HepG2 (cell line): ENCODE results near the gene DGCR2. TPM values are rescaled to one million over a fixed set of nuclear protein-coding genes. Genes with fewer than 3 reads are reported as not detected.

ENCODE experiments used
- AGO1 ChIP-seq: fragments of 200-400 bp; formaldehyde crosslinking; IDR thresholded peaks from 2 replicates; pipeline ENCODE4 v1.6.1; 2017; ENCODE audit warnings: mild to moderate bottlenecking, low read depth, low read length, moderate library complexity; ENCODE audit not compliant: poor library complexity, severe bottlenecking
- HOXA9 ChIP-seq: sonication (generic); formaldehyde crosslinking; IDR thresholded peaks from 2 replicates; pipeline ENCODE4 v1.8.1; 2022; ENCODE audit warnings: missing genetic modification reagents, mild to moderate bottlenecking, moderate library complexity, borderline replicate concordance
- HOXD1 ChIP-seq: sonication (generic); formaldehyde crosslinking; IDR thresholded peaks from 2 replicates; pipeline ENCODE4 v1.5.0; 2020; ENCODE audit warnings: missing genetic modification reagents
- IRF1 ChIP-seq: sonication (generic); formaldehyde crosslinking; IDR thresholded peaks from 2 replicates; pipeline ENCODE4 v1.4.0; 2020; ENCODE audit warnings: low read depth, mild to moderate bottlenecking, missing genetic modification reagents
- IRF2 ChIP-seq: IDR thresholded peaks from 2 replicates; pipeline ENCODE4 v1.6.1; 2018; ENCODE audit warnings: missing genetic modification reagents, missing compliant biosample characterization
- MIER2 ChIP-seq: IDR thresholded peaks from 2 replicates; pipeline ENCODE4 v1.6.1; 2016; ENCODE audit warnings: missing biosample characterization, missing genetic modification reagents
- MIER3 ChIP-seq: IDR thresholded peaks from 2 replicates; pipeline ENCODE4 v1.6.1; 2016; ENCODE audit warnings: missing compliant biosample characterization, borderline replicate concordance
- MYNN ChIP-seq: sonication (generic); formaldehyde crosslinking; IDR thresholded peaks from 2 replicates; pipeline ENCODE4 v1.4.0; 2020; ENCODE audit warnings: mild to moderate bottlenecking, low read depth, missing genetic modification reagents
- NR2F1 ChIP-seq, 2 experiments: fragments of 450-650 bp in 1 of 2; formaldehyde crosslinking in 1 of 2; IDR thresholded peaks; 2 replicates each; pipeline versions ENCODE4 v1.5.0 to v1.6.1; 2016 to 2020; ENCODE audit warnings: mild to moderate bottlenecking in 1 of 2, missing compliant biosample characterization in 1 of 2, missing genetic modification reagents in 1 of 2, moderate library complexity in 1 of 2
- POLR2AphosphoS2 ChIP-seq: IDR thresholded peaks from 2 replicates; pipeline ENCODE4 v1.6.1; 2011; ENCODE audit warnings: low read depth, low read length, improper control_type of control experiment
- RFX1 ChIP-seq: fragments of 450-650 bp; IDR thresholded peaks from 2 replicates; pipeline ENCODE4 v1.6.1; 2017
- SKIL ChIP-seq: sonication (generic); formaldehyde crosslinking; IDR thresholded peaks from 2 replicates; pipeline ENCODE4 v1.8.0; 2022; ENCODE audit warnings: missing genetic modification reagents, mild to moderate bottlenecking, moderate library complexity, borderline replicate concordance
- SOX6 ChIP-seq, 2 experiments: fragments of 450-650 bp in 1 of 2; sonication (generic) in 1 of 2; formaldehyde crosslinking in 1 of 2; IDR thresholded peaks; 2 replicates each; pipeline versions ENCODE4 v1.4.0 to v1.6.1; 2017 to 2020; ENCODE audit warnings: antibody characterized with exemption in 1 of 2, mild to moderate bottlenecking in 1 of 2, missing genetic modification reagents in 1 of 2
- TSC22D2 ChIP-seq: sonication (generic); formaldehyde crosslinking; IDR thresholded peaks from 2 replicates; pipeline ENCODE4 v1.5.1; 2020; ENCODE audit warnings: missing genetic modification reagents, mild to moderate bottlenecking, borderline replicate concordance
- U2AF2 ChIP-seq: fragments of 200-400 bp; formaldehyde crosslinking; IDR thresholded peaks from 2 replicates; pipeline ENCODE4 v1.6.1; 2017; ENCODE audit warnings: low read depth, mild to moderate bottlenecking, low read length
- ZMAT3 ChIP-seq: sonication (generic); formaldehyde crosslinking; conservative IDR thresholded peaks from 2 replicates; pipeline ENCODE4 v1.7.0; 2021; ENCODE audit warnings: missing genetic modification reagents
- ZMAT5 ChIP-seq: sonication (generic); formaldehyde crosslinking; IDR thresholded peaks from 2 replicates; pipeline ENCODE4 v1.5.0; 2020; ENCODE audit warnings: mild to moderate bottlenecking, low read depth, missing genetic modification reagents, borderline replicate concordance
- ZNF343 ChIP-seq: sonication (generic); formaldehyde crosslinking; IDR thresholded peaks from 2 replicates; pipeline ENCODE4 v1.4.0; 2020; ENCODE audit warnings: mild to moderate bottlenecking, missing genetic modification reagents
- ZNF556 ChIP-seq: sonication (generic); formaldehyde crosslinking; IDR thresholded peaks from 2 replicates; pipeline ENCODE4 v1.4.0; 2020; ENCODE audit warnings: mild to moderate bottlenecking, missing genetic modification reagents, borderline replicate concordance
- ZNF616 ChIP-seq: sonication (generic); formaldehyde crosslinking; IDR thresholded peaks from 2 replicates; pipeline ENCODE4 v1.5.0; 2020; ENCODE audit warnings: low read depth, mild to moderate bottlenecking, missing genetic modification reagents
- ZNF691 ChIP-seq: sonication (generic); formaldehyde crosslinking; IDR thresholded peaks from 2 replicates; pipeline ENCODE4 v1.4.0; 2020; ENCODE audit warnings: missing genetic modification reagents, low read depth, mild to moderate bottlenecking, borderline replicate concordance
- ZNF770 ChIP-seq: sonication (generic); formaldehyde crosslinking; IDR thresholded peaks from 2 replicates; pipeline ENCODE4 v1.5.0; 2020; ENCODE audit warnings: mild to moderate bottlenecking, missing genetic modification reagents
- ZSCAN31 ChIP-seq: sonication (generic); formaldehyde crosslinking; IDR thresholded peaks from 2 replicates; pipeline ENCODE4 v1.5.0; 2020; ENCODE audit warnings: low read depth, mild to moderate bottlenecking, missing genetic modification reagents
- polyA plus RNA-seq, 8 experiments: library from polyadenylated mRNA; depleted of rRNA in 3 of 8; stranded (reverse) in 7 of 8; unstranded in 1 of 8; fragments of >200 nt; fragmentation: Illumina TruSeq in 4 of 8; extraction: Trizol in 4 of 8; gene quantifications; 2 replicates each; pipeline versions ENCODE4 v1.2.1 to v1.2.3, GENCODE V29; 2011 to 2016; ENCODE audit warnings: low read depth in 4 of 8, missing spikeins in 1 of 8, mixed read lengths in 1 of 8; ENCODE audit not compliant: insufficient read depth in 1 of 8
- total RNA-seq, 5 experiments: library from RNA; depleted of rRNA; stranded (reverse); fragments of >200 nt; fragmentation: Illumina TruSeq; extraction: Trizol; gene quantifications; 2 replicates each; pipeline ENCODE4 v1.2.3, GENCODE V29; 2016; ENCODE audit warnings: low read depth in 1 of 5

Gene DGCR2
- total and polyA plus RNA-seq, 2 of the 13 experiments (the other 11 are each of a cell fraction or from before 2014, with no cell fraction given): 23.1 to 35.3 TPM

GRCh38 chr22:19109198-19110063 is 12.8 kb downstream of the DGCR2 start (continued):
- TF ChIP-seq RFX1 (no peak), ZNF770 (CRISPR knock-in tag) (no peak), ZNF343 (CRISPR knock-in tag) (no peak), ZNF616 (CRISPR knock-in tag) (no peak), MYNN (CRISPR knock-in tag) (no peak), ZNF556 (no peak), NR2F1 (CRISPR knock-in tag; IDR thresholded peaks at IDR 0.05) (no peak), MIER2 (CRISPR knock-in tag) (no peak; the same call in 1 of the 2 replicates), U2AF2 (no peak), POLR2AphosphoS2 (no peak), ZMAT3 (CRISPR knock-in tag) (no peak), AGO1 (no peak), SOX6 (IDR thresholded peaks at IDR 0.05) (no peak), SOX6 (CRISPR knock-in tag; IDR thresholded peaks at IDR 0.05) (peak; percentile 44), SKIL (CRISPR knock-in tag) (no peak), HOXD1 (CRISPR knock-in tag) (no peak), ZNF691 (CRISPR knock-in tag) (no peak), MIER3 (peak; percentile 59; the same call in 1 of the 2 replicates), TSC22D2 (CRISPR knock-in tag) (no peak), HOXA9 (no peak), ZMAT5 (CRISPR knock-in tag) (no peak), IRF2 (peak; percentile 90), IRF1 (CRISPR knock-in tag) (no peak), ZSCAN31 (CRISPR knock-in tag) (no peak)
